Parathyroid adenoma (tissue), 2 donors: ENCODE results near the gene S100G.
"Not testable (repeated sequence)": the region's sequence is repeated elsewhere in the genome, so short reads cannot be mapped to it uniquely, and the experiment has no call there.

Experiments used
- H2AFZ ChIP-seq: fragments of 300-600 bp; sonication (generic); one replicate; pipeline ENCODE4 v1.7.0; 2017; ENCODE audit warnings: antibody characterized with exemption, mild to moderate bottlenecking
- H3K27ac ChIP-seq: fragments of 300-600 bp; sonication (generic); one replicate; pipeline ENCODE4 v1.7.0; 2017
- H3K27me3 ChIP-seq: fragments of 300-600 bp; sonication (generic); one replicate; pipeline ENCODE4 v1.7.0; 2017; ENCODE audit warnings: low read length; ENCODE audit not compliant: control insufficient read depth, insufficient read depth
- H3K36me3 ChIP-seq: fragments of 300-600 bp; sonication (generic); one replicate; pipeline ENCODE4 v1.7.0; 2017; ENCODE audit warnings: low read length; ENCODE audit not compliant: control insufficient read depth, insufficient read depth
- H3K4me1 ChIP-seq: fragments of 300-600 bp; sonication (generic); one replicate; pipeline ENCODE4 v1.7.0; 2017; ENCODE audit warnings: control low read depth
- H3K4me2 ChIP-seq: fragments of 300-600 bp; sonication (generic); one replicate; pipeline ENCODE4 v1.7.0; 2017; ENCODE audit warnings: low read length
- H3K4me3 ChIP-seq: fragments of 300-600 bp; sonication (generic); one replicate; pipeline ENCODE4 v1.7.0; 2017; ENCODE audit warnings: low read depth, low read length
- H3K79me2 ChIP-seq: fragments of 300-600 bp; sonication (generic); one replicate; pipeline ENCODE4 v1.7.0; 2017; ENCODE audit warnings: control low read depth
- H3K9ac ChIP-seq: fragments of 300-600 bp; sonication (generic); one replicate; pipeline ENCODE4 v1.7.0; 2017; ENCODE audit warnings: mild to moderate bottlenecking
- H3K9me3 ChIP-seq: fragments of 300-600 bp; sonication (generic); one replicate; pipeline ENCODE4 v1.7.0; 2017; ENCODE audit warnings: low read length; ENCODE audit not compliant: control insufficient read depth
- CTCF ChIP-seq: fragments of 300-600 bp; sonication (generic); IDR thresholded peaks from one replicate; pipeline ENCODE4 v1.7.0; 2017; ENCODE audit warnings: antibody characterized with exemption, mild to moderate bottlenecking
- donor health status: primary hyperparathyroidism.

S100G gene

GRCh38 chrX:16649858-16650257 is at the start of gene S100G:
S100G (plus strand) TSS chrX:16650158; CDS start chrX:16651007, 849 bp downstream.
- no peak within 1 kb of the TSS for H2AFZ ChIP-seq
- no peak for TF ChIP-seq CTCF

GRCh38 chrX:16601885-16602284 is 48.1 kb upstream of the S100G start:
- no peaks in the 10 kb centered on the region for H3K27me3 ChIP-seq
- no peaks in the 10 kb centered on the region for H3K79me2 ChIP-seq
- no peak overlapping the region for H2AFZ ChIP-seq
- H3K27ac ChIP-seq = no peak overlapping the region
- no peak overlapping the region for H3K9ac ChIP-seq
- H3K4me1 ChIP-seq = no peaks in the 10 kb centered on the region
- TF ChIP-seq CTCF = no peak
- no peaks in the 10 kb centered on the region for H3K9me3 ChIP-seq
- H3K4me2 ChIP-seq = no peak overlapping the region
- H3K4me3 ChIP-seq = no peak overlapping the region
- no peaks in the 10 kb centered on the region for H3K36me3 ChIP-seq

More at GRCh38 chrX:16649858-16650257, at the start of gene S100G:
- no peaks in the 10 kb centered on the region for H3K27me3 ChIP-seq
- H3K27ac ChIP-seq = no peak within 1 kb of the TSS
- no peaks in the 10 kb centered on the region for H3K36me3 ChIP-seq
- H3K4me2 ChIP-seq = no peak within 1 kb of the TSS
- no peaks in the 10 kb centered on the region for H3K9me3 ChIP-seq
- H3K79me2 ChIP-seq = no peaks in the 10 kb centered on the region
- no peak within 1 kb of the TSS for H3K9ac ChIP-seq
- no peaks in the 10 kb centered on the region for H3K4me1 ChIP-seq
- H3K4me3 ChIP-seq = no peak within 1 kb of the TSS

- H3K4me3 ChIP-seq, H2AFZ ChIP-seq, H3K79me2 ChIP-seq, H3K36me3 ChIP-seq, H3K27me3 ChIP-seq, H3K4me2 ChIP-seq, H3K9me3 ChIP-seq, H3K27ac ChIP-seq, H3K9ac ChIP-seq, H3K4me1 ChIP-seq: not testable (repeated sequence)
Observed at GRCh38 chrX:16603235-16603634, 46.7 kb upstream of the S100G start.

GRCh38 chrX:16603822-16604221 is 46.1 kb upstream of the S100G start:
- H3K79me2 ChIP-seq = no peaks in the 10 kb centered on the region
- no peak overlapping the region for H3K4me2 ChIP-seq
- H3K4me1 ChIP-seq = peaks cover 3% of the 10 kb centered on the region
- no peak for TF ChIP-seq CTCF
- H3K4me3 ChIP-seq = no peak overlapping the region
- H3K9ac ChIP-seq = no peak overlapping the region
- no peak overlapping the region for H2AFZ ChIP-seq
- H3K27ac ChIP-seq = no peak overlapping the region
- H3K9me3 ChIP-seq = no peaks in the 10 kb centered on the region
- no peaks in the 10 kb centered on the region for H3K27me3 ChIP-seq
- no peaks in the 10 kb centered on the region for H3K36me3 ChIP-seq

- Histone ChIP-seq H3K27ac (no peak overlapping the region), H3K9ac (no peak overlapping the region), H3K36me3 (no peaks in the 10 kb centered on the region), H3K27me3 (no peaks in the 10 kb centered on the region), H3K9me3 (no peaks in the 10 kb centered on the region), H3K4me2 (no peak overlapping the region), H3K4me1 (peaks cover 3% of the 10 kb centered on the region), H3K79me2 (no peaks in the 10 kb centered on the region), H3K4me3 (no peak overlapping the region), H2AFZ (no peak overlapping the region)
- TF ChIP-seq CTCF = no peak
Observed at GRCh38 chrX:16604337-16604736, 45.6 kb upstream of the S100G start.
